ENCODE results near the gene YTHDF1. TPM values are rescaled to one million over a fixed set of nuclear protein-coding genes. Genes with fewer than 3 reads are reported as not detected.

The YTHDF1 gene
- total RNA-seq, 2 donors from 2014 or later, result 21.8 to 31.8 TPM

DNA sequence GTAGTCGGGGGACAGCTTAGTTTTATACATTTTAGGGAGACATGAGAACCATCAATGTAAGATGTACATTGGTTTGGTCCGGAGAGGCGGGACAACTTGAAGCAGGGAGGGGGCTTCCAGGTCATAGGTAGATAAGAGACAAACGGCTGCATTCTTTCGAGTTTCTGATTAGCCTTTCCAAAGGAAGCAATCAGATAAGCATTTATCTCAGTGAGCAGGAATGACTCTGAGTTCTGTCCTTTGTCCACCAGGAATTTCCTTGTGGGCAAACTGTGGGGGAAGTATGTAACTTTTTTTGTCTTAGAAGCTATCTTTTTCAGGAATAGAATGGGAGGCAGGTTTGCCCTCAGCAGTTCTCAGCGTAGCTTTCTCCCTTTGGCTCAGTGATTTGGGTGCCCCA is 1.4 kb downstream of the YTHDF1 start:
- peak overlapping the region; percentile 79 for H3K4me3 ChIP-seq
- ATAC-seq (ENCODE audit: insufficient number of reproducible peaks, low FRiP score, low read depth), result no peak
- H3K4me1 ChIP-seq (ENCODE audit: control insufficient read depth in 1 of 2, low read depth in 2 of 2), result peaks cover 16 to 49% of the 10 kb centered on the region in 2 donors
- no peak overlapping the region for H3K27ac ChIP-seq
- DNase-seq (ENCODE audit: low spot score), result no peak
- no peaks in the 10 kb centered on the region for H3K27me3 ChIP-seq (replicated peaks; ENCODE audit: insufficient read depth)
- TF ChIP-seq CTCF (IDR thresholded peaks at IDR 0.05), result no peak
- H3K36me3 ChIP-seq, result peaks cover 28% of the 10 kb centered on the region
- no peaks in the 10 kb centered on the region for H3K9me3 ChIP-seq

DNA sequence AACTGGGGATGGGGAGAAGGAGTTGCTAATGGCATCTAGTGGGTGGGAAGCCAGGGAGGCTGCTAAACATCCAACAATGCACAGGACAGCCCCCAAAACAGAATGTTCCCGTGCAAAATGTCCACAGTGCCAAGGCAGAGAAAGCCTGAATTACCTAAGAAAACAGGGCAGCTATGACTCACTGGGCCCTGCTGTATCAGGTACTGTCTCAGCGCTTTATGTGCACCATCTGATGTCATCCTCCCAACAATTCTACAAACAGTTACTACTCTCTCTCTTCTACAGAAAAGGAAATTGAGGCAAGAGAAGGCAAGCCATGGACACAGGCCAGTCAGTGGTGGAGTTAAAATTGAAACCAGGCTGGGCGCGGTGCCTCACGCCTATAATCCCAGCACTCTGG is 3.1 kb downstream of the YTHDF1 start:
- no peak for TF ChIP-seq CTCF (IDR thresholded peaks at IDR 0.05)
- no peak for DNase-seq (ENCODE audit: low spot score)
- peaks cover 16 to 49% of the 10 kb centered on the region in 2 donors for H3K4me1 ChIP-seq (ENCODE audit: control insufficient read depth in 1 of 2, low read depth in 2 of 2)
- H3K4me3 ChIP-seq, result no peak overlapping the region
- H3K27me3 ChIP-seq (replicated peaks; ENCODE audit: insufficient read depth), result no peaks in the 10 kb centered on the region
- no peak overlapping the region for H3K27ac ChIP-seq
- no peaks in the 10 kb centered on the region for H3K9me3 ChIP-seq
- H3K36me3 ChIP-seq, result peaks cover 36% of the 10 kb centered on the region
- no peak for ATAC-seq (ENCODE audit: insufficient number of reproducible peaks, low FRiP score, low read depth)

GRCh38 chr20:63212393-63212730 is 3.6 kb downstream of the YTHDF1 start:
- no peaks in the 10 kb centered on the region for H3K27me3 ChIP-seq (replicated peaks; ENCODE audit: insufficient read depth)
- H3K27ac ChIP-seq, result no peak overlapping the region
- peaks cover 39% of the 10 kb centered on the region for H3K36me3 ChIP-seq
- TF ChIP-seq CTCF (IDR thresholded peaks at IDR 0.05), result no peak
- no peak for ATAC-seq (ENCODE audit: insufficient number of reproducible peaks, low FRiP score, low read depth)
- H3K4me1 ChIP-seq (ENCODE audit: control insufficient read depth in 1 of 2, low read depth in 2 of 2), result peaks cover 16 to 49% of the 10 kb centered on the region in 2 donors
- no peak overlapping the region for H3K4me3 ChIP-seq
- H3K9me3 ChIP-seq, result no peaks in the 10 kb centered on the region
- no peak for DNase-seq (ENCODE audit: low spot score)

- H3K36me3 ChIP-seq, result peaks cover 44% of the 10 kb centered on the region
- H3K4me3 ChIP-seq, result no peak overlapping the region
- no peaks in the 10 kb centered on the region for H3K9me3 ChIP-seq
- no peaks in the 10 kb centered on the region for H3K27me3 ChIP-seq (replicated peaks; ENCODE audit: insufficient read depth)
- ATAC-seq (ENCODE audit: insufficient number of reproducible peaks, low FRiP score, low read depth), result no peak
- no peak overlapping the region for H3K27ac ChIP-seq
- H3K4me1 ChIP-seq (ENCODE audit: control insufficient read depth in 1 of 2, low read depth in 2 of 2), result peaks cover 11 to 45% of the 10 kb centered on the region in 2 donors
- no peak for TF ChIP-seq CTCF (IDR thresholded peaks at IDR 0.05)
- no peak for DNase-seq (ENCODE audit: low spot score)
These were observed 5.8 kb downstream of the YTHDF1 start for GRCh38 chr20:63210011-63210605.

DNA sequence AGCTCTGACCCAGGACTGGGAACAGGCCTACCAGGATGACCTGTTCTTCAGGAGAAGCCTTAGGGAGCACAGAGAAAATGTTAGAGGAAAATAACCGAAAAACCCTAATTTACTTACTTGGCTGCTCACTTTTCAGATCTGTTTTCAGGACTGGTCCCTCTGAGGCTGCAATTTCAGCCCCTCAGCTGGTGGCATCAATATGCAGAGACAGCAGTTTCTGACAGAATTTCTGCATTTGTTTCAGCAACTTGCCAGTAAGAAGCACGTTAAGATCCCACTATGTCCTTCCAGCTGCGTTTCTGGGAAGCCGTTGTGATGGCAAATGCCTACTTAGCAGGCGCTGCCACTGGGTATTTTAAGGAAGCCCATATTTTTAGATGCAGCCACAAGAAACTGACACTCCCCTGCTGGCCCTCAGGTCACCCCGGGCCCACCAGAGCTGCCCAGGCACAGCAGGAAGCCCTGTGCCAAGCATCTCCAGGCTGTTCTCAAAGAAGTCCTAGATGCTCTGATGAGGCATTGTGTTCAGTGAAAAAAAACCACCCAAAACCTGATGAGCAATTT is 7.5 kb downstream of the YTHDF1 start:
- peaks cover 3 to 29% of the 10 kb centered on the region in 2 donors for H3K4me1 ChIP-seq (ENCODE audit: control insufficient read depth in 1 of 2, low read depth in 2 of 2)
- peaks cover 55% of the 10 kb centered on the region for H3K36me3 ChIP-seq
- TF ChIP-seq CTCF (IDR thresholded peaks at IDR 0.05), result no peak
- H3K27ac ChIP-seq, result no peak overlapping the region
- H3K4me3 ChIP-seq, result no peak overlapping the region
- no peak for DNase-seq (ENCODE audit: low spot score)
- no peaks in the 10 kb centered on the region for H3K27me3 ChIP-seq (replicated peaks; ENCODE audit: insufficient read depth)
- no peak for ATAC-seq (ENCODE audit: insufficient number of reproducible peaks, low FRiP score, low read depth)
- no peaks in the 10 kb centered on the region for H3K9me3 ChIP-seq

Measured in thoracic aorta (tissue), 2 donors.